Measurements from ENCODE around the gene CD300H. TPM values are rescaled to one million over a fixed set of nuclear protein-coding genes. Genes with fewer than 3 reads are reported as not detected.
"Not testable (repeated sequence)": the region's sequence is repeated elsewhere in the genome, so short reads cannot be mapped to it uniquely, and the experiment has no call there.

The CD300H gene
- total and polyA plus RNA-seq, 7 donors = not detected

DNA sequence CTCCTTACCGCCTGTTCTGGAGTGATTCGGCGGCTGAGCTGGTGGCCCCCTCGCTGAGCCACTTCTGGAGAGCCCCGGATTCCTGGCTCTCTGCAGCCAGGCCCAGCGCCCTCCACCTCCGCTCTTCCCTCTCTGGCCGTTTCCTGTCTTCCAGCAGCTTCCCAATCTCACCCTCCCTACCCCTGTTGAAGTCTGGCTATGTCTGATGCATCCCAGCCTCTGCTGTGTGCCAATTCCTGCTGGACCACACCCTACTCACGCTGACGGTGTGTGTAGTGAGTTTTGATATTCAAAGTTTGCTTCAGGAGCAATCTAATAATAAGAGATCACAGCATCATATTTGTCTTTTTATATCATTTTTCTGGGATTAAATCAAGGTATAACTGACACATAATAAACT is 15.3 kb upstream of the CD300H start:
- 70 to 75% (median 73%) methylated on average over 10 of the region's 10 CpGs for WGBS, 3 donors
- H3K4me3 ChIP-seq = no peak overlapping the region

DNA sequence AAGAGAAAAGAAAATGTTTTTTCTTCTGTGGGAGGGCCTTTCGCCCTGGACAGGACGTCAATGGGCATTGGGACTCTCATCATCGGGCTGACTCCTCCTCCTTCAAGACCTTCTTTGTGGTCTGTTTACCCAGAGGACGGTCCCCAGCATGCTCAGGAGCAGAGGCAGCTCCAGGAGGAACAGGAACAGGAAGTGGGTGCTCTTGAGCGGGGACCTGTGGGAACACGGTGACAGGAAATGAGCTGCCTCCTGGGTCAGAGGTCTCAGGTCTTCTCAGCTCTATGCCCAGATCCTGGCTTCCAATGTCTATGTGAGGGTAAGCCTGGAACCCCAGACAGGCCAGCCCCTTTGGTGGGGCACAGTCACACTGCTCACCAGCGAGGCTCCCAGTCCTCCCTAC is 12.6 kb upstream of the CD300H start:
- Histone ChIP-seq H3K9me3 (no peaks in the 10 kb centered on the region), H3K36me3 (ENCODE audit: insufficient read depth in 1 of 2, low read depth in 1 of 2) (no peaks in the 10 kb centered on the region), H3K27me3 (ENCODE audit: insufficient read depth in 3 of 3, low read length in 2 of 3) (peaks cover 0 to 7% (median 0%) of the 10 kb centered on the region in 3 donors), H3K4me1 (no peaks in the 10 kb centered on the region), H3K27ac (no peak overlapping the region), H3K4me3 (no peak overlapping the region)
- WGBS, 3 donors = 49 to 68% (median 62%) methylated on average over 6 to 7 of the region's 7 CpGs
- no peak for DNase-seq
- intact Hi-C loops (cut with DNase I) = no loop called here
- no peak for ATAC-seq
- TF ChIP-seq, protein P1, sequence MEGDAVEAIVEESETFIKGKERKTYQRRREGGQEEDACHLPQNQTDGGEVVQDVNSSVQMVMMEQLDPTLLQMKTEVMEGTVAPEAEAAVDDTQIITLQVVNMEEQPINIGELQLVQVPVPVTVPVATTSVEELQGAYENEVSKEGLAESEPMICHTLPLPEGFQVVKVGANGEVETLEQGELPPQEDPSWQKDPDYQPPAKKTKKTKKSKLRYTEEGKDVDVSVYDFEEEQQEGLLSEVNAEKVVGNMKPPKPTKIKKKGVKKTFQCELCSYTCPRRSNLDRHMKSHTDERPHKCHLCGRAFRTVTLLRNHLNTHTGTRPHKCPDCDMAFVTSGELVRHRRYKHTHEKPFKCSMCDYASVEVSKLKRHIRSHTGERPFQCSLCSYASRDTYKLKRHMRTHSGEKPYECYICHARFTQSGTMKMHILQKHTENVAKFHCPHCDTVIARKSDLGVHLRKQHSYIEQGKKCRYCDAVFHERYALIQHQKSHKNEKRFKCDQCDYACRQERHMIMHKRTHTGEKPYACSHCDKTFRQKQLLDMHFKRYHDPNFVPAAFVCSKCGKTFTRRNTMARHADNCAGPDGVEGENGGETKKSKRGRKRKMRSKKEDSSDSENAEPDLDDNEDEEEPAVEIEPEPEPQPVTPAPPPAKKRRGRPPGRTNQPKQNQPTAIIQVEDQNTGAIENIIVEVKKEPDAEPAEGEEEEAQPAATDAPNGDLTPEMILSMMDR (IDR thresholded peaks at IDR 0.05) = no peak

More for the DNA sequence above, 15.3 kb upstream of the CD300H start:
- no peaks in the 10 kb centered on the region for H3K9me3 ChIP-seq
- H3K27ac ChIP-seq = no peak overlapping the region
- H3K36me3 ChIP-seq (ENCODE audit: insufficient read depth in 1 of 2, low read depth in 1 of 2) = no peaks in the 10 kb centered on the region
- TF ChIP-seq, protein P1 (IDR thresholded peaks at IDR 0.05) = no peak
- H3K4me1 ChIP-seq = peaks cover 9% of the 10 kb centered on the region
- ATAC-seq (no peak), DNase-seq (no peak)
- intact Hi-C loops (cut with DNase I) = no loop called here
- peaks cover 0 to 7% (median 0%) of the 10 kb centered on the region in 3 donors for H3K27me3 ChIP-seq (ENCODE audit: insufficient read depth in 3 of 3, low read length in 2 of 3)

DNA sequence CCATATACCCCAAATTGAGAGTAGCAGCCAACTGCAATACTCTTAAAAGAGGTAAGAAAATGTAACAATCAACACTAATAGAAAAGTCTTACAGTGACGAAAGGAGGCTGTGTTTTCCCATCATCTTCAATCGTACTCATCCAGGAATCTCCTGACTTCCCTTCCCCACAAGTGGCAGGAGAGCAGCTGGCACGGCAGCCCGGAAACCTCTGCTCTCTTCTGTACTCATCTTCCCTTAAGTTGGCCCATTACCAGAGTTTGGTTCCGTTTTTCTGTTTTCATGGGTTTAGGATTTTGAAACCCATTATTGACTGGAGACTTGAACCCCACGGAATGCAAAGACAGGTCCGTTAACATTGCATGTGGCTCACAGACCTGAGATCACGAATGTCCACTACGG is 11.7 kb upstream of the CD300H start:
- no peak overlapping the region for H3K4me3 ChIP-seq
- no peak for DNase-seq
- H3K27ac ChIP-seq = no peak overlapping the region
- peaks cover 0 to 7% (median 0%) of the 10 kb centered on the region in 3 donors for H3K27me3 ChIP-seq (ENCODE audit: insufficient read depth in 3 of 3, low read length in 2 of 3)
- no peak for ATAC-seq
- 63 to 73% (median 73%) methylated on average over 9 of the region's 9 CpGs for WGBS, 3 donors
- TF ChIP-seq, protein P1 (IDR thresholded peaks at IDR 0.05) = no peak
- intact Hi-C loops (cut with DNase I) = no loop called here
- no peaks in the 10 kb centered on the region for H3K9me3 ChIP-seq
- H3K36me3 ChIP-seq (ENCODE audit: insufficient read depth in 1 of 2, low read depth in 1 of 2) = no peaks in the 10 kb centered on the region
- H3K4me1 ChIP-seq = no peaks in the 10 kb centered on the region

DNA sequence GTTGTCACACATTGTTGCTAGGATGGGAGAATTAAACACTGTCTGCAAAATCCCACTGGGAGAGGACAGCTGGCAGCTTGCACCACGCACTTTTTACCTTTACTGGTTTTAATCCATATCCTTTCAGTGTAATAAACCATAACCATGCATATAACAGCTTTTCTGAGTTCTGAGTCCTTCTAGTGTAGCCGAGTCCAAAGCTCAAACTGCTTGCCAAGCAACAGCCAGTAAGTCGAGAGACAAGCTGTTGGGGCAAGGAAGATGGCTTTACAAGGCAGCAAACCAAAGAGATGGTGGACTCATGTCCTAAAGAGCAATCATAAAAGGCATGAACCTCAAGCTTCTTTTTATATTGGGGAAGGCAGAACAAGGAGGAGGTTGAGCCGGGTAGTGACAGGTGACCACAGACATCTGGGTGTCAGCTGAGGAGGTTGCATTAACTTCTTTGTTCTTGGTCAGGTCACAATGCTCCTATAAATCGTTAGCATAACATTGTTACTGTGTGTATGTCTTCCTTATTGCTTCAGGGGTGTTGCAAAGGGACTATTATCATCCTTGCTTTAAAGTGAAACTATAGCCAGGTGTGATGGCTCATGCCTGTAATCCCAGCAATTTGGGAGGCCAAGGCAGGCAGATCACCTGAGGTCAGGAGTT is 7.3 kb upstream of the CD300H start:
- WGBS, 3 donors = 37 to 44% (median 38%) methylated on average over 5 of the region's 5 CpGs
- Histone ChIP-seq H3K9me3 (no peaks in the 10 kb centered on the region), H3K27me3 (ENCODE audit: insufficient read depth in 3 of 3, low read length in 2 of 3) (peaks cover 0 to 7% (median 0%) of the 10 kb centered on the region in 3 donors), H3K4me3 (no peak overlapping the region), H3K4me1 (no peaks in the 10 kb centered on the region), H3K36me3 (ENCODE audit: insufficient read depth in 1 of 2, low read depth in 1 of 2) (no peaks in the 10 kb centered on the region), H3K27ac (no peak overlapping the region)
- TF ChIP-seq, protein P1 (IDR thresholded peaks at IDR 0.05) = no peak
- no peak for DNase-seq
- no peak for ATAC-seq
- intact Hi-C loops (cut with DNase I) = no loop called here

DNA sequence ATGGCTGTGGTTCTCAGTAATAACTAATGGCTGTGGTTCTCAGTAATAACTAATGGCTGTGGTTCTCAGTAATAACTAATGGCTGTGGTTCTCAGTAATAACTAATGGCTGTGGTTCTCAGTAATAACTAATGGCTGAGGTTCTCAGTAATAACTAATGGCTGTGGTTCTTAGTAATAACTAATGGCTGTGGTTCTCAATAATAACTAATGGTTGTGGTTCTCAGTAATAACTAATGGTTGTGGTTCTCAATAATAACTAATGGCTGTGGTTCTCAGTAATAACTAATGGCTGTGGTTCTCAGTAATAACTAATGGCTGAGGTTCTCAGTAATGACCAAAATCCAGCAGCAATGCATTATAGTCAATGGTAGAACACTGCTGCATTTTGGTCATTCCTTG is 6.3 kb upstream of the CD300H start:
- H3K9me3 ChIP-seq; H3K27me3 ChIP-seq (ENCODE audit: insufficient read depth in 3 of 3, low read length in 2 of 3); H3K4me1 ChIP-seq; H3K27ac ChIP-seq; H3K36me3 ChIP-seq (ENCODE audit: insufficient read depth in 1 of 2, low read depth in 1 of 2); DNase-seq; intact Hi-C loops (cut with DNase I); H3K4me3 ChIP-seq; ATAC-seq: not testable (repeated sequence)

All from psoas muscle (tissue), 8 donors.